Measurements from ENCODE around the gene C2CD5. TPM values are rescaled to one million over a fixed set of nuclear protein-coding genes. Genes with fewer than 3 reads are reported as not detected.
"Not testable (repeated sequence)": the region's sequence is repeated elsewhere in the genome, so short reads cannot be mapped to it uniquely, and the experiment has no call there.

C2CD5 gene
- total RNA-seq, 1 donor from 2014 or later = 50.2 TPM

- Histone ChIP-seq H3K27ac (no peak overlapping the region), H3K4me3 (no peak overlapping the region), H3K4me1 (no peaks in the 10 kb centered on the region), H3K9me3 (no peaks in the 10 kb centered on the region), H3K27me3 (ENCODE audit: low read depth) (no peaks in the 10 kb centered on the region), H3K36me3 (peaks cover 35% of the 10 kb centered on the region)
- DNase-seq (no peak), ATAC-seq (no peak)
- intact Hi-C loops (cut with DNase I) = no loop called here
- no peak for TF ChIP-seq CTCF (IDR thresholded peaks at IDR 0.05)
Observed at GRCh38 chr12:22494319-22494718, 50.0 kb downstream of the C2CD5 start.

- Histone ChIP-seq H3K27me3 (ENCODE audit: low read depth) (no peaks in the 10 kb centered on the region), H3K36me3 (peaks cover 50% of the 10 kb centered on the region), H3K4me3 (no peak overlapping the region), H3K27ac (no peak overlapping the region), H3K4me1 (no peaks in the 10 kb centered on the region), H3K9me3 (no peaks in the 10 kb centered on the region)
- intact Hi-C loops (cut with DNase I) = no loop called here
- no peak for TF ChIP-seq CTCF (IDR thresholded peaks at IDR 0.05)
- no peak for ATAC-seq
- no peak for DNase-seq
Observed at GRCh38 chr12:22491034-22491433, 53.3 kb downstream of the C2CD5 start.

GRCh38 chr12:22488478-22488877, 55.9 kb downstream of the C2CD5 start:
- peaks cover 68% of the 10 kb centered on the region for H3K36me3 ChIP-seq
- H3K4me3 ChIP-seq = no peak overlapping the region
- ATAC-seq (no peak), DNase-seq (no peak)
- H3K27ac ChIP-seq = no peak overlapping the region
- no peak for TF ChIP-seq CTCF (IDR thresholded peaks at IDR 0.05)
- H3K4me1 ChIP-seq = no peaks in the 10 kb centered on the region
- H3K27me3 ChIP-seq (ENCODE audit: low read depth) = no peaks in the 10 kb centered on the region
- no peaks in the 10 kb centered on the region for H3K9me3 ChIP-seq
- intact Hi-C loops (cut with DNase I) = no loop called here

GRCh38 chr12:22487683-22488082, 56.7 kb downstream of the C2CD5 start:
- H3K9me3 ChIP-seq; ATAC-seq; H3K27ac ChIP-seq; H3K4me1 ChIP-seq; intact Hi-C loops (cut with DNase I); DNase-seq; H3K27me3 ChIP-seq (ENCODE audit: low read depth); H3K4me3 ChIP-seq: not testable (repeated sequence)
- H3K36me3 ChIP-seq = peaks cover 69% of the 10 kb centered on the region

GRCh38 chr12:22481547-22482104, 62.7 kb downstream of the C2CD5 start:
- no peak overlapping the region for H3K4me3 ChIP-seq
- no peak overlapping the region for H3K27ac ChIP-seq
- H3K9me3 ChIP-seq = no peaks in the 10 kb centered on the region
- H3K36me3 ChIP-seq = peaks cover 45% of the 10 kb centered on the region
- DNase-seq = no peak
- no peaks in the 10 kb centered on the region for H3K27me3 ChIP-seq (ENCODE audit: low read depth)
- intact Hi-C loops (cut with DNase I) = no loop called here
- H3K4me1 ChIP-seq = no peaks in the 10 kb centered on the region
- no peak for TF ChIP-seq CTCF (IDR thresholded peaks at IDR 0.05)
- no peak for ATAC-seq

- intact Hi-C loops (cut with DNase I); ATAC-seq; H3K4me1 ChIP-seq; H3K27ac ChIP-seq; DNase-seq; H3K27me3 ChIP-seq (ENCODE audit: low read depth); H3K4me3 ChIP-seq; H3K9me3 ChIP-seq: not testable (repeated sequence)
- H3K36me3 ChIP-seq = peaks cover 45% of the 10 kb centered on the region
Observed at GRCh38 chr12:22480814-22481213, 63.5 kb downstream of the C2CD5 start.

- intact Hi-C loops (cut with DNase I) = no loop called here
- DNase-seq (no peak), ATAC-seq (no peak)
- H3K4me1 ChIP-seq = no peaks in the 10 kb centered on the region
- H3K27me3 ChIP-seq (ENCODE audit: low read depth) = no peaks in the 10 kb centered on the region
- no peak overlapping the region for H3K27ac ChIP-seq
- TF ChIP-seq CTCF (IDR thresholded peaks at IDR 0.05) = no peak
- H3K4me3 ChIP-seq = no peak overlapping the region
- no peaks in the 10 kb centered on the region for H3K9me3 ChIP-seq
- peaks cover 43% of the 10 kb centered on the region for H3K36me3 ChIP-seq
Observed at GRCh38 chr12:22480016-22480415, 64.3 kb downstream of the C2CD5 start.

Data from lower lobe of right lung (tissue), 2 donors.